A549 treated with GW870086 at 1 μM for 4 hours (cell line): ENCODE results near the gene SARDH. TPM values are rescaled to one million over a fixed set of nuclear protein-coding genes. Genes with fewer than 3 reads are reported as not detected.

ENCODE experiments used
- total RNA-seq: library from RNA; stranded (reverse); fragments of 200-300 nt; extraction: Qiagen RNA extraction; gene quantifications from 5 replicates; pipeline ENCODE4 v1.2.3, GENCODE V29; 2022; ENCODE audit warnings: low read depth

The SARDH gene
- 0.05 to 0.14 TPM (median 0.06 TPM) in 3 of 5 replicates, not detected in the others for total RNA-seq

GRCh38 chr9:133737774-133738639 lies at the start of gene SARDH:
TSS of gene SARDH (minus strand) at chr9:133738352. CDS start at chr9:133734173, 4,179 bp downstream.

GRCh38 chr9:133635533-133636531 lies 102.3 kb downstream of the SARDH start, which contains the start of gene DBH:
TSS of gene DBH (plus strand) at chr9:133636363. CDS start at chr9:133636372, 9 bp downstream.

Other genes starting within 250 kb of the SARDH start
- not detected in 5 replicates for gene MYMK, start 213.4 kb downstream of the SARDH start, total RNA-seq
- gene ADAMTSL2, start 203.6 kb downstream of the SARDH start, total RNA-seq: 0.03 TPM in 1 of 5 replicates, not detected in the others
- not detected in 5 replicates for gene FAM163B, start 129.0 kb downstream of the SARDH start, total RNA-seq
- gene DBH, start 102.0 kb downstream of the SARDH start, total RNA-seq: not detected in 5 replicates